Ovary (tissue), 3 donors: ENCODE data around the gene TIMM22.

Experiments used
- POLR2A ChIP-seq: fragments of 450-650 bp; IDR thresholded peaks from one replicate; pipeline ENCODE4 v1.6.1; 2017; ENCODE audit warnings: antibody characterized with exemption, mild to moderate bottlenecking, moderate library complexity
- TF ChIP-seq, protein P1 (sequence below), 3 donors: fragments of 450-650 bp in 2 of 3; fragments of 200-600 bp in 1 of 3; IDR thresholded peaks; one replicate each; pipeline versions ENCODE4 v1.5.1 to v1.8.0; 2016 to 2022; ENCODE audit warnings: antibody characterized with exemption in 3 of 3, mild to moderate bottlenecking in 1 of 3
- donor health status: DM: no; HTN: no; CAD: no.

- TF ChIP-seq, protein P1, sequence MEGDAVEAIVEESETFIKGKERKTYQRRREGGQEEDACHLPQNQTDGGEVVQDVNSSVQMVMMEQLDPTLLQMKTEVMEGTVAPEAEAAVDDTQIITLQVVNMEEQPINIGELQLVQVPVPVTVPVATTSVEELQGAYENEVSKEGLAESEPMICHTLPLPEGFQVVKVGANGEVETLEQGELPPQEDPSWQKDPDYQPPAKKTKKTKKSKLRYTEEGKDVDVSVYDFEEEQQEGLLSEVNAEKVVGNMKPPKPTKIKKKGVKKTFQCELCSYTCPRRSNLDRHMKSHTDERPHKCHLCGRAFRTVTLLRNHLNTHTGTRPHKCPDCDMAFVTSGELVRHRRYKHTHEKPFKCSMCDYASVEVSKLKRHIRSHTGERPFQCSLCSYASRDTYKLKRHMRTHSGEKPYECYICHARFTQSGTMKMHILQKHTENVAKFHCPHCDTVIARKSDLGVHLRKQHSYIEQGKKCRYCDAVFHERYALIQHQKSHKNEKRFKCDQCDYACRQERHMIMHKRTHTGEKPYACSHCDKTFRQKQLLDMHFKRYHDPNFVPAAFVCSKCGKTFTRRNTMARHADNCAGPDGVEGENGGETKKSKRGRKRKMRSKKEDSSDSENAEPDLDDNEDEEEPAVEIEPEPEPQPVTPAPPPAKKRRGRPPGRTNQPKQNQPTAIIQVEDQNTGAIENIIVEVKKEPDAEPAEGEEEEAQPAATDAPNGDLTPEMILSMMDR (IDR thresholded peaks at IDR 0.05) = no peak
- TF ChIP-seq POLR2A = no peak
Observed at GRCh38 chr17:1007310-1008007, 10.5 kb downstream of the TIMM22 start.
